H9 (cell line): ENCODE results near the gene SPECC1. TPM values are rescaled to one million over a fixed set of nuclear protein-coding genes. Genes with fewer than 3 reads are reported as not detected.
"Not testable (repeated sequence)": the region's sequence is repeated elsewhere in the genome, so short reads cannot be mapped to it uniquely, and the experiment has no call there.

ENCODE experiments used
- DNase-seq: peaks from one replicate; pipeline ENCODE4 v3.0.0-alpha.2; 2017
- H2AFZ ChIP-seq: one replicate; pipeline ENCODE4 v1.6.1; 2013; ENCODE audit warnings: mild to moderate bottlenecking, low read length, control low read depth, moderate library complexity
- H2AK5ac ChIP-seq: 2 replicates; pipeline ENCODE4 v1.6.1; 2013; ENCODE audit warnings: low read length, control low read depth, mixed read lengths; ENCODE audit not compliant: insufficient read length
- H2BK120ac ChIP-seq: one replicate; pipeline ENCODE4 v1.6.1; 2013; ENCODE audit warnings: low read depth, mild to moderate bottlenecking, low read length, control low read depth, inconsistent platforms; ENCODE audit not compliant: poor library complexity, severe bottlenecking
- H2BK12ac ChIP-seq: 2 replicates; pipeline ENCODE4 v1.6.1; 2013; ENCODE audit warnings: low read length, control low read depth, mixed read lengths, low read depth; ENCODE audit not compliant: insufficient read length
- H2BK15ac ChIP-seq: 2 replicates; pipeline ENCODE4 v1.6.1; 2013; ENCODE audit warnings: low read depth, low read length, control low read depth
- H2BK20ac ChIP-seq: one replicate; pipeline ENCODE4 v1.6.1; 2013; ENCODE audit warnings: low read depth, mild to moderate bottlenecking, low read length, control low read depth, inconsistent platforms; ENCODE audit not compliant: poor library complexity, severe bottlenecking
- H2BK5ac ChIP-seq: 2 replicates; pipeline ENCODE4 v1.6.1; 2013; ENCODE audit warnings: low read length, control low read depth, mixed read lengths; ENCODE audit not compliant: insufficient read length
- H3K14ac ChIP-seq: 2 replicates; pipeline ENCODE4 v1.6.1; 2013; ENCODE audit warnings: low read length, control low read depth; ENCODE audit not compliant: insufficient read depth
- H3K18ac ChIP-seq: 2 replicates; pipeline ENCODE4 v1.6.1; 2013; ENCODE audit warnings: low read depth, mild to moderate bottlenecking, mixed read lengths, low read length, control low read depth; ENCODE audit not compliant: insufficient read length
- H3K23ac ChIP-seq: 2 replicates; pipeline ENCODE4 v1.6.1; 2013; ENCODE audit warnings: low read length, control low read depth, mixed read lengths, low read depth; ENCODE audit not compliant: insufficient read length
- H3K23me2 ChIP-seq: 2 replicates; pipeline ENCODE4 v1.6.1; 2013; ENCODE audit warnings: low read depth, mild to moderate bottlenecking, mixed read lengths, low read length, control low read depth; ENCODE audit not compliant: insufficient read length, poor library complexity, severe bottlenecking
- H3K27ac ChIP-seq: 2 replicates; pipeline ENCODE4 v1.5.1; 2013; ENCODE audit warnings: low read length, control low read depth, mixed read lengths, low read depth; ENCODE audit not compliant: insufficient read length
- H3K27me3 ChIP-seq: 2 replicates; pipeline ENCODE4 v1.6.1; 2013; ENCODE audit warnings: low read length, control low read depth, inconsistent platforms; ENCODE audit not compliant: insufficient read depth
- H3K4ac ChIP-seq: 2 replicates; pipeline ENCODE4 v1.6.1; 2013; ENCODE audit warnings: low read depth, mild to moderate bottlenecking, control low read depth, inconsistent platforms, low read length, moderate library complexity
- H3K4me1 ChIP-seq: 2 replicates; pipeline ENCODE4 v1.6.1; 2013; ENCODE audit warnings: low read length, control low read depth, inconsistent platforms; ENCODE audit not compliant: insufficient read depth
- H3K4me2 ChIP-seq: 2 replicates; pipeline ENCODE4 v1.6.1; 2013; ENCODE audit warnings: low read length, control low read depth, mixed read lengths; ENCODE audit not compliant: insufficient read length, insufficient read depth
- H3K56ac ChIP-seq: 2 replicates; pipeline ENCODE4 v1.6.1; 2013; ENCODE audit warnings: low read depth, mild to moderate bottlenecking, mixed read lengths, low read length, control low read depth; ENCODE audit not compliant: insufficient read length
- H3K79me1 ChIP-seq: 2 replicates; pipeline ENCODE4 v1.6.1; 2013; ENCODE audit warnings: low read depth, mild to moderate bottlenecking, moderate library complexity, low read length, control low read depth, inconsistent platforms; ENCODE audit not compliant: insufficient read depth, poor library complexity, severe bottlenecking
- H3K79me2 ChIP-seq: 2 replicates; pipeline ENCODE4 v1.6.1; 2013; ENCODE audit warnings: low read length, control low read depth, inconsistent platforms; ENCODE audit not compliant: insufficient read depth
- H3K9ac ChIP-seq: 2 replicates; pipeline ENCODE4 v1.6.1; 2013; ENCODE audit warnings: low read length, control low read depth, mixed read lengths; ENCODE audit not compliant: insufficient read length; ENCODE audit errors: extremely low read depth
- H3K9me3 ChIP-seq: one replicate; pipeline ENCODE4 v1.6.1; 2013; ENCODE audit warnings: low read depth, low read length, inconsistent platforms; ENCODE audit not compliant: control insufficient read depth
- H3T11ph ChIP-seq: one replicate; pipeline ENCODE4 v1.6.1; 2013; ENCODE audit warnings: mild to moderate bottlenecking, low read length, control low read depth, inconsistent platforms
- H4K20me1 ChIP-seq: one replicate; pipeline ENCODE4 v1.6.1; 2013; ENCODE audit not compliant: control insufficient read depth, insufficient read length, insufficient read depth
- H4K5ac ChIP-seq: 2 replicates; pipeline ENCODE4 v1.6.1; 2013; ENCODE audit warnings: low read depth, mild to moderate bottlenecking, mixed read lengths, low read length, control low read depth; ENCODE audit not compliant: insufficient read length
- H4K8ac ChIP-seq: replicated peaks from 2 replicates; pipeline ENCODE4 v1.6.1; 2013; ENCODE audit warnings: low read length, control low read depth, mixed read lengths, low read depth; ENCODE audit not compliant: insufficient read length
- H4K91ac ChIP-seq: 2 replicates; pipeline ENCODE4 v1.6.1; 2013; ENCODE audit warnings: low read depth, mild to moderate bottlenecking, moderate library complexity, mixed read lengths, low read length, control low read depth; ENCODE audit not compliant: insufficient read length
- H3K27ac Mint-ChIP-seq, 3 experiments: 2 replicates in 2 of 3; 3 replicates in 1 of 3; pipeline ENCODE4 v1.8.0; 2020 to 2021; ENCODE audit warnings: mixed read lengths in 3 of 3, mild to moderate bottlenecking in 1 of 3, moderate library complexity in 1 of 3
- H3K27me3 Mint-ChIP-seq: 2 replicates; pipeline ENCODE4 v1.8.0; 2021; ENCODE audit warnings: low read depth, mild to moderate bottlenecking, moderate library complexity, mixed read lengths
- H3K36me3 Mint-ChIP-seq, 3 experiments: 2 replicates in 2 of 3; 3 replicates in 1 of 3; pipeline ENCODE4 v1.8.0; 2020 to 2021; ENCODE audit warnings: low read depth in 3 of 3, mixed read lengths in 3 of 3; ENCODE audit not compliant: insufficient read depth in 1 of 3
- H3K4me1 Mint-ChIP-seq, 2 experiments: 2 replicates each; pipeline ENCODE4 v1.8.0; 2020; ENCODE audit warnings: mixed read lengths in 2 of 2
- H3K4me3 Mint-ChIP-seq, 2 experiments: 2 replicates in 1 of 2; 3 replicates in 1 of 2; pipeline ENCODE4 v1.8.0; 2020 to 2021; ENCODE audit warnings: mild to moderate bottlenecking in 2 of 2, mixed read lengths in 2 of 2, moderate library complexity in 1 of 2
- H3K9me3 Mint-ChIP-seq, 2 experiments: 2 replicates in 1 of 2; 3 replicates in 1 of 2; pipeline ENCODE4 v1.8.0; 2020; ENCODE audit warnings: mild to moderate bottlenecking in 2 of 2, mixed read lengths in 2 of 2, moderate library complexity in 1 of 2
- WGBS: extraction: QIAGEN DNeasy Blood & Tissue Kit; methylation state at CpG from one replicate; pipeline ENCODE4 v1.1.7; 2013; ENCODE audit warnings: missing lambda C conversion rate, low lambda C conversion rate, mixed read lengths; ENCODE audit not compliant: insufficient read length; ENCODE audit errors: extremely low coverage; 5-methylcytosine and 5-hydroxymethylcytosine counted together
- total RNA-seq: library from RNA; stranded (reverse); gene quantifications from 2 replicates; pipeline ENCODE4 v1.2.1, GENCODE V29; 2021
- TF ChIP-seq, protein P1 (sequence below): fragments of 200-600 bp; sonication (generic); conservative IDR thresholded peaks from 3 replicates; pipeline ENCODE4 v1.8.0; 2021; ENCODE audit warnings: antibody characterized with exemption, mild to moderate bottlenecking

Gene SPECC1
- total RNA-seq, 1 experiment from 2014 or later: 65.7 TPM

DNA sequence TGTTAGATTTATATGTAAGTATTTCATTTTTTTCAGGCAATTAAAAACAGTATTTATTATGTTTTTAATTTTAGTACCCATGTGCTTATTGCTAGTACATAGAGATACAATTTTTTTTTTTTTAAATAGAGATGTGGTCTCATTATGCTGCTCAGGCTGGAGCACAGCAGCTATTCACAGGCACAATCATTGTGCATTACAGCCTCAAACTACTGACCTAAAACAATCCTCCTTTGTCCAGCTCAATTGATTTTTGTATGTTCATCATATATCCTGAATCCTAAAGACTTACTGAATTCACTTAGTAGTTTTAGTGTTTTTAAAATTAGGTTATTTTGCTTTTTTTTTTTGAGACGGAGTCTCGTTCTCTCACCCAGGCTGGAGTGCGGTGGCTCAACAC, 26.3 kb downstream of the SPECC1 start:
- no peak for DNase-seq
- Histone ChIP-seq H4K20me1 (no peaks in the 10 kb centered on the region), H2AK5ac (no peak overlapping the region), H3K23me2 (no peaks in the 10 kb centered on the region), H3K9me3 (no peaks in the 10 kb centered on the region), H2BK15ac (no peak overlapping the region), H3K4me1 (no peaks in the 10 kb centered on the region), H3K4me2 (no peak overlapping the region), H3K56ac (no peak overlapping the region), H4K91ac (no peak overlapping the region), H3K79me1 (no peaks in the 10 kb centered on the region), H2BK5ac (no peak overlapping the region), H2BK12ac (no peak overlapping the region), H2AFZ (no peak overlapping the region), H3K23ac (no peak overlapping the region), H4K5ac (no peak overlapping the region), H3T11ph (no peak overlapping the region), H3K9ac (no peak overlapping the region), H3K14ac (no peak overlapping the region), H2BK20ac (no peak overlapping the region), H4K8ac (no peak overlapping the region), H3K4ac (no peak overlapping the region), H3K27me3 (no peaks in the 10 kb centered on the region), H3K27ac (no peak overlapping the region), H2BK120ac (no peak overlapping the region), H3K18ac (no peak overlapping the region), H3K79me2 (no peaks in the 10 kb centered on the region)
- Mint-ChIP-seq H3K4me3 (no peak overlapping the region), H3K9me3 (no peaks in the 10 kb centered on the region), H3K36me3 (no peaks in the 10 kb centered on the region; a peak in 1 of 7 replicates), H3K4me1 (peaks cover 0 to 4% of the 10 kb centered on the region in 2 experiments; a peak in 2 of 4 replicates), H3K27me3 (no peaks in the 10 kb centered on the region), H3K27ac (no peak overlapping the region)
- no CpG with 5 or more reads among the region's 3 CpGs for WGBS
- TF ChIP-seq, protein P1, sequence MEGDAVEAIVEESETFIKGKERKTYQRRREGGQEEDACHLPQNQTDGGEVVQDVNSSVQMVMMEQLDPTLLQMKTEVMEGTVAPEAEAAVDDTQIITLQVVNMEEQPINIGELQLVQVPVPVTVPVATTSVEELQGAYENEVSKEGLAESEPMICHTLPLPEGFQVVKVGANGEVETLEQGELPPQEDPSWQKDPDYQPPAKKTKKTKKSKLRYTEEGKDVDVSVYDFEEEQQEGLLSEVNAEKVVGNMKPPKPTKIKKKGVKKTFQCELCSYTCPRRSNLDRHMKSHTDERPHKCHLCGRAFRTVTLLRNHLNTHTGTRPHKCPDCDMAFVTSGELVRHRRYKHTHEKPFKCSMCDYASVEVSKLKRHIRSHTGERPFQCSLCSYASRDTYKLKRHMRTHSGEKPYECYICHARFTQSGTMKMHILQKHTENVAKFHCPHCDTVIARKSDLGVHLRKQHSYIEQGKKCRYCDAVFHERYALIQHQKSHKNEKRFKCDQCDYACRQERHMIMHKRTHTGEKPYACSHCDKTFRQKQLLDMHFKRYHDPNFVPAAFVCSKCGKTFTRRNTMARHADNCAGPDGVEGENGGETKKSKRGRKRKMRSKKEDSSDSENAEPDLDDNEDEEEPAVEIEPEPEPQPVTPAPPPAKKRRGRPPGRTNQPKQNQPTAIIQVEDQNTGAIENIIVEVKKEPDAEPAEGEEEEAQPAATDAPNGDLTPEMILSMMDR: no peak

DNA sequence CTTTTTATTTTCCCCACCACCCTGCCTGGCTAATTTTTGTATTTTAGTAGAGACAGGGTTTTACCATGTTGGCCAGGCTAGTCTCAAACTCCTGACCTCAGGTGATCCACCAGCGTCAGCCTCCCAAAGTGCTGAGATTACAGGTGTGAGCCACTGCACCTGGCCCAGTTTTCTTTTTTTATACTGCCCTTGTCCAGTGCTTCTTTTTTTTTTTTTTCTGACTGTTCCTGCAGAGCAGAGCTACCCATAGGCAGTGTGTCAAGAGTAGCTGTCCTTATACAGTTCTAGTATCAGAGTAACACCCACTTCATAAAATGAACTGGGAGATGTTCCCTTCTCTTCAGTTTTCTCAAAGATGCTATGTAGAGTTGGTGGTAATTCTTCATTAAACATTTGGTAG, 28.1 kb downstream of the SPECC1 start:
- not testable (repeated sequence) for H2BK20ac ChIP-seq, H3K4ac ChIP-seq, H3K18ac ChIP-seq, H3K27me3 ChIP-seq, H3K4me2 ChIP-seq, H3K23ac ChIP-seq, H3K14ac ChIP-seq, H3K27me3 Mint-ChIP-seq, H4K8ac ChIP-seq, H2BK120ac ChIP-seq, H3K36me3 Mint-ChIP-seq, H3K79me2 ChIP-seq, H3K9me3 Mint-ChIP-seq, DNase-seq, H3K27ac ChIP-seq, H3K4me3 Mint-ChIP-seq, H2BK5ac ChIP-seq, H4K20me1 ChIP-seq, H2BK15ac ChIP-seq, H3K4me1 ChIP-seq, H2BK12ac ChIP-seq, H4K5ac ChIP-seq, H3K27ac Mint-ChIP-seq, H3K23me2 ChIP-seq, H3K79me1 ChIP-seq, H3K9me3 ChIP-seq, H2AFZ ChIP-seq, H3K9ac ChIP-seq, H3K4me1 Mint-ChIP-seq, H3T11ph ChIP-seq, H3K56ac ChIP-seq, H2AK5ac ChIP-seq, H4K91ac ChIP-seq
- WGBS: no CpG with 5 or more reads among the region's 1 CpG
